ENCODE measurements around the gene PSMC3IP.

Gene PSMC3IP

DNA sequence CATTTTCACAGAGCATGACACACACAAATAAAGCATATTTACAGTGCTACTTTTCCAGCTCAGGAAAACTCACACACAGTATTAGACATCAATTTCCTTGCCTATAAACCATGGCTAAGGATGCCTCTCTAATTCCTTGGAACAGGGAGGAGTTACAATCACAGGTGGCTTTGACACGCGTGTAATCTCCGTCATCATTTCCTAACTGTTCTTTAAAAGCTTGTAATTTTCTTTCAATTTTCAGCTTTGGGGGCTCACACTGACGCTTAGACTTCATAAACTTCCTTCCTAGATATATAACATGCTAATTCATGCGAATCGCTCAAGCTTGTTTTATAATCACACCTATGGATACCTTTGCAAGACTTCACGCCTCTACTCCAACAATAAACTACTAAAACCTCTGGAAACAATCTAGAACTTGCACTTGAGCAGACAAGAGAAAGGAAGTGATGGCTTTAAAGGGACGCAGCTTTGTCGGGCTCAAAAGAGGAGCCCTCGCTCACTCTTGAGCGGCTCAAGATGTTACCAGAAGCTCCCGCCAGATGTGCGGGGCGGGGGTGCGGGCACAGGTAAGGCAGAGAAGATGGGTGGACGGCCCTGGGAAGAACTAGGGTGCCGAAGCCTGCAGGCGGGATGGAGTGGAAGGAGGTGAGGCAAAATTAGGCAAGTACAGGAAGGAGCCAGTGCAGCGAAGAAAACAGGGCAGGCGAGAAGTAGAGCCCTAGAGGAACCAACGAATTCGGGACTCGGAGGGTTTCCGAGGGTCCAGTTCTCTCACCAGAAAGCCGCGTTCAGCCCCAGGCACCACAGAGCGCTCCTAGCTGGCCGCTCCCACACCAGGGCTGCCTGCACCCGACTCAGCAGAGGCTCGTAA, 31.0 kb upstream of the PSMC3IP start (continued):
- TF ChIP-seq ZNF837 (tag by site-specific recombination; IDR thresholded peaks at IDR 0.05) (no peak), ZNF10 (tag by site-specific recombination; IDR thresholded peaks at IDR 0.05) (no peak), ZNF521 (tag by site-specific recombination; IDR thresholded peaks at IDR 0.05) (no peak), TCF7L2 (IDR thresholded peaks at IDR 0.05; ENCODE audit: borderline replicate concordance, low read depth, low read length) (no peak), ZNF169 (tag by site-specific recombination; IDR thresholded peaks at IDR 0.05) (no peak), HOXC10 (CRISPR knock-in tag; IDR thresholded peaks at IDR 0.05) (no peak), ZNF335 (tag by site-specific recombination; conservative IDR thresholded peaks at IDR 0.05) (peak; percentile 90), BCL11A (tag by site-specific recombination; IDR thresholded peaks at IDR 0.05; ENCODE audit: low read depth) (no peak), ZNF560 (tag by site-specific recombination; IDR thresholded peaks at IDR 0.05; ENCODE audit: borderline replicate concordance) (no peak), IKZF3 (tag by site-specific recombination; IDR thresholded peaks at IDR 0.05) (no peak), ZNF239 (tag by site-specific recombination; IDR thresholded peaks at IDR 0.05) (no peak), SP7 (tag by site-specific recombination; IDR thresholded peaks at IDR 0.05) (peak; percentile 35), BCL11B (tag by site-specific recombination; IDR thresholded peaks at IDR 0.05; ENCODE audit: low read depth) (0 out of 2 replicates have a peak, but pooled peaks have one; percentile 26), ZNF768 (tag by site-specific recombination; IDR thresholded peaks at IDR 0.05) (no peak), ZNF623 (tag by site-specific recombination; IDR thresholded peaks at IDR 0.05) (no peak), YY2 (tag by site-specific recombination; IDR thresholded peaks at IDR 0.05) (no peak), ZNF292 (tag by site-specific recombination; IDR thresholded peaks at IDR 0.05; ENCODE audit: borderline replicate concordance, low read depth) (no peak), MZF1 (tag by site-specific recombination; IDR thresholded peaks at IDR 0.05; ENCODE audit: borderline replicate concordance) (no peak)
- TF ChIP-seq, protein P1, sequence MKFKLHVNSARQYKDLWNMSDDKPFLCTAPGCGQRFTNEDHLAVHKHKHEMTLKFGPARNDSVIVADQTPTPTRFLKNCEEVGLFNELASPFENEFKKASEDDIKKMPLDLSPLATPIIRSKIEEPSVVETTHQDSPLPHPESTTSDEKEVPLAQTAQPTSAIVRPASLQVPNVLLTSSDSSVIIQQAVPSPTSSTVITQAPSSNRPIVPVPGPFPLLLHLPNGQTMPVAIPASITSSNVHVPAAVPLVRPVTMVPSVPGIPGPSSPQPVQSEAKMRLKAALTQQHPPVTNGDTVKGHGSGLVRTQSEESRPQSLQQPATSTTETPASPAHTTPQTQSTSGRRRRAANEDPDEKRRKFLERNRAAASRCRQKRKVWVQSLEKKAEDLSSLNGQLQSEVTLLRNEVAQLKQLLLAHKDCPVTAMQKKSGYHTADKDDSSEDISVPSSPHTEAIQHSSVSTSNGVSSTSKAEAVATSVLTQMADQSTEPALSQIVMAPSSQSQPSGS (tag by site-specific recombination; IDR thresholded peaks at IDR 0.05; ENCODE audit: low read depth): no peak
- TF ChIP-seq, protein P2, sequence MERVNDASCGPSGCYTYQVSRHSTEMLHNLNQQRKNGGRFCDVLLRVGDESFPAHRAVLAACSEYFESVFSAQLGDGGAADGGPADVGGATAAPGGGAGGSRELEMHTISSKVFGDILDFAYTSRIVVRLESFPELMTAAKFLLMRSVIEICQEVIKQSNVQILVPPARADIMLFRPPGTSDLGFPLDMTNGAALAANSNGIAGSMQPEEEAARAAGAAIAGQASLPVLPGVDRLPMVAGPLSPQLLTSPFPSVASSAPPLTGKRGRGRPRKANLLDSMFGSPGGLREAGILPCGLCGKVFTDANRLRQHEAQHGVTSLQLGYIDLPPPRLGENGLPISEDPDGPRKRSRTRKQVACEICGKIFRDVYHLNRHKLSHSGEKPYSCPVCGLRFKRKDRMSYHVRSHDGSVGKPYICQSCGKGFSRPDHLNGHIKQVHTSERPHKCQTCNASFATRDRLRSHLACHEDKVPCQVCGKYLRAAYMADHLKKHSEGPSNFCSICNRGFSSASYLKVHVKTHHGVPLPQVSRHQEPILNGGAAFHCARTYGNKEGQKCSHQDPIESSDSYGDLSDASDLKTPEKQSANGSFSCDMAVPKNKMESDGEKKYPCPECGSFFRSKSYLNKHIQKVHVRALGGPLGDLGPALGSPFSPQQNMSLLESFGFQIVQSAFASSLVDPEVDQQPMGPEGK (tag by site-specific recombination; IDR thresholded peaks at IDR 0.05): no peak
- TF ChIP-seq, protein P3, sequence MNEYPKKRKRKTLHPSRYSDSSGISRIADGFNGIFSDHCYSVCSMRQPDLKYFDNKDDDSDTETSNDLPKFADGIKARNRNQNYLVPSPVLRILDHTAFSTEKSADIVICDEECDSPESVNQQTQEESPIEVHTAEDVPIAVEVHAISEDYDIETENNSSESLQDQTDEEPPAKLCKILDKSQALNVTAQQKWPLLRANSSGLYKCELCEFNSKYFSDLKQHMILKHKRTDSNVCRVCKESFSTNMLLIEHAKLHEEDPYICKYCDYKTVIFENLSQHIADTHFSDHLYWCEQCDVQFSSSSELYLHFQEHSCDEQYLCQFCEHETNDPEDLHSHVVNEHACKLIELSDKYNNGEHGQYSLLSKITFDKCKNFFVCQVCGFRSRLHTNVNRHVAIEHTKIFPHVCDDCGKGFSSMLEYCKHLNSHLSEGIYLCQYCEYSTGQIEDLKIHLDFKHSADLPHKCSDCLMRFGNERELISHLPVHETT (tag by site-specific recombination; IDR thresholded peaks at IDR 0.05): no peak; the same call in 1 of the 2 replicates
- TF ChIP-seq, protein P4, sequence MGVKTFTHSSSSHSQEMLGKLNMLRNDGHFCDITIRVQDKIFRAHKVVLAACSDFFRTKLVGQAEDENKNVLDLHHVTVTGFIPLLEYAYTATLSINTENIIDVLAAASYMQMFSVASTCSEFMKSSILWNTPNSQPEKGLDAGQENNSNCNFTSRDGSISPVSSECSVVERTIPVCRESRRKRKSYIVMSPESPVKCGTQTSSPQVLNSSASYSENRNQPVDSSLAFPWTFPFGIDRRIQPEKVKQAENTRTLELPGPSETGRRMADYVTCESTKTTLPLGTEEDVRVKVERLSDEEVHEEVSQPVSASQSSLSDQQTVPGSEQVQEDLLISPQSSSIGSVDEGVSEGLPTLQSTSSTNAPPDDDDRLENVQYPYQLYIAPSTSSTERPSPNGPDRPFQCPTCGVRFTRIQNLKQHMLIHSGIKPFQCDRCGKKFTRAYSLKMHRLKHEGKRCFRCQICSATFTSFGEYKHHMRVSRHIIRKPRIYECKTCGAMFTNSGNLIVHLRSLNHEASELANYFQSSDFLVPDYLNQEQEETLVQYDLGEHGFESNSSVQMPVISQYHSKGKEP (tag by site-specific recombination; IDR thresholded peaks at IDR 0.05): no peak
- TF ChIP-seq, protein P5, sequence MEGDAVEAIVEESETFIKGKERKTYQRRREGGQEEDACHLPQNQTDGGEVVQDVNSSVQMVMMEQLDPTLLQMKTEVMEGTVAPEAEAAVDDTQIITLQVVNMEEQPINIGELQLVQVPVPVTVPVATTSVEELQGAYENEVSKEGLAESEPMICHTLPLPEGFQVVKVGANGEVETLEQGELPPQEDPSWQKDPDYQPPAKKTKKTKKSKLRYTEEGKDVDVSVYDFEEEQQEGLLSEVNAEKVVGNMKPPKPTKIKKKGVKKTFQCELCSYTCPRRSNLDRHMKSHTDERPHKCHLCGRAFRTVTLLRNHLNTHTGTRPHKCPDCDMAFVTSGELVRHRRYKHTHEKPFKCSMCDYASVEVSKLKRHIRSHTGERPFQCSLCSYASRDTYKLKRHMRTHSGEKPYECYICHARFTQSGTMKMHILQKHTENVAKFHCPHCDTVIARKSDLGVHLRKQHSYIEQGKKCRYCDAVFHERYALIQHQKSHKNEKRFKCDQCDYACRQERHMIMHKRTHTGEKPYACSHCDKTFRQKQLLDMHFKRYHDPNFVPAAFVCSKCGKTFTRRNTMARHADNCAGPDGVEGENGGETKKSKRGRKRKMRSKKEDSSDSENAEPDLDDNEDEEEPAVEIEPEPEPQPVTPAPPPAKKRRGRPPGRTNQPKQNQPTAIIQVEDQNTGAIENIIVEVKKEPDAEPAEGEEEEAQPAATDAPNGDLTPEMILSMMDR (tag by site-specific recombination; IDR thresholded peaks at IDR 0.05): no peak
